Myocyte (in vitro differentiated cells): ENCODE data around the gene SLFN12. TPM values are rescaled to one million over a fixed set of nuclear protein-coding genes. Genes with fewer than 3 reads are reported as not detected.
A peak's percentile ranks its signal among the peaks of the same experiment; 100 is the strongest.
"Not testable (repeated sequence)": the region's sequence is repeated elsewhere in the genome, so short reads cannot be mapped to it uniquely, and the experiment has no call there.

Experiments
- DNase-seq: peaks from one replicate; pipeline ENCODE4 v3.0.0-alpha.2; 2012; ENCODE audit warnings: low read depth
- total RNA-seq: library from RNA; depleted of rRNA; stranded (reverse); fragments of >200 nt; gene quantifications from 2 replicates; pipeline ENCODE4 v1.2.3, GENCODE V29; 2014

Gene SLFN12
- total RNA-seq, 1 donor from 2014 or later = 21.3 TPM

DNA sequence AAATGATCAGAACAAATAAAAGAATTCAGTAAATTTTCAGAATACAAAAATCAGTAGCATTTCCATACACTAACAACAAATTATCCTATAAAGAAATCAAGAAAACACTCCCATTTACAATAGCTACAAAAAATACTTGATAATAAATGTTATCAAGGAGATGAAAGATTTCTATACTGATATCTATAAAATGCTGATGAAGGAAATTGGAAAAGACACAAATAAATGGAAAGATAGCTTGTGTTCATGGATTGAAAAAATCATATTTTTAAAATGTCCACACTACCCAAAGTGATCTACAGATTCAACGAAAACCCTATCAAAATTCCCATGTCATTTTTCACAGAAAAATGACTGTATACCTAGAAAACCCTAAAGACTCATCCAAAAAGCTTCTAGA is 18.1 kb downstream of the SLFN12 start:
- no peak for DNase-seq

DNA sequence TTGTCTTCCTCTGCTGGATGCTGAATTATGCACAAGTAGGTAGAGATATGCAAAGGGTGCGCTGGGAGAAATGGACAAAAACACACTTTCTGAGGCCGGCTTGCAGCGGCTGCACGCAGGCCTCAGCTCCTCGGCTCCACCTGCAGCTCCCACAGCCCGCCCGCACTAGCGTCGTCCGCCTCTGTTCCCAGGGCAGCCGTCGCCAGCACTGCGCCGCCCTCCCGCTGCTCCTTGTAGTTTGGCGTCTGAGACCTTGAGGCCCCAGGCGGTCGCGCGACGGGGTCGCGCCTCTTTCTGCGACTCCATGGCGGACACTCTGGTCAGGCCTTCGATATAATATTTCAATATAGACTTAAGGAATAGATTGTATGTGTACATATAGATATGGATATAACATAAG is 24.8 kb downstream of the SLFN12 start:
- DNase-seq = no peak

DNA sequence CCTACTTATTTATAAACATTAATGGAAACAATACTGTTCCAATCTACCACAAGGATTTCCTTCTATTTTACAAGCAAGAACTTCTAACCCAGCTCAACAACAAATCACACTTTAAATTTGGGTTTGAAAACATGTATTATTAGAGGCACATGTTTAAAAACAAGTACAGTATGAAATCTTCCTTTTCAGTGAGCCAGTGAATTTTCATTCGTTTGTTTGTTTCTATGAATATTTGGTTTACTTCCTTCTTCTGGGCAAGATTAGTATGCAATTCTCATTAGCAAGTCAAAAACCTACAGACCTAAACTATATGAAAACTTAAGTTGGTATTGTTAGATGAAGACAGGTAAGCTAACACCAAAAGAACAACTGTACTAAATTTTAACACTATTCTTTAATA is 25.7 kb downstream of the SLFN12 start:
- DNase-seq = no peak

DNA sequence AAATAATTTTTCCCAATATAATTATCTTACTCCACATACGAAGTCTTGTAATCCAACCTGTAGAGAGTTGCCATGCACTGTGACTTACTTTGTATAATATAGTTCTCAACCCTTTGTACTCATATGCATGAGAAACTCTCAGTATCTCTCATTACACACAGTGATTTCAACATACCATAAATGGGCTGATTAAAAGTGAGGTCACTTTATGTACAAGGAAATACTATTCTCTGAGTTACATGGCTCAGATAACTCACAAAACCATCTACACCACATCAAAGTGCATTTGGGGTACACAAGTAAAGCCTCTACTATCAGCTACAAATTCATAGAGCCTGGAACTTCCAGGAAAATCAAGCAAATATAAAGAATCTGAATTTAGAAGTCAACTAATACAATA is 27.9 kb downstream of the SLFN12 start:
- DNase-seq = no peak

DNA sequence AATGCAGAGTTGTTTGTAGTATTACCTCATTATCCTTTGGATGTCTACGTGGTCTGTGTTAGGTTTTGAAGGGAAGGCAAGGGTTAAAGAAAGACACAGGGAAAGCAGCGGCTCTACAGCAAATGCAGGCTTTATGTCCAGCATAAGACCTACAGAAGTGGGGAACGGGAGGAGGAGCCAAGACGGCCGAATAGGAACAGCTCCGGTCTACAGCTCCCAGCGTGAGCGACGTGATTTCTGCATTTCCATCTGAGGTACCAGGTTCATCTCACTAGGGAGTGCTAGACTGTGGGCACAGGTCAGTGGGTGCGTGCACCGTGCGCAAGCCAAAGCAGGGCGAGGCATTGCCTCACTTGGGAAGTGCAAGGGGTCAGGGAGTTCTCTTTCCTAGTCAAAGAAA is 38.5 kb downstream of the SLFN12 start:
- not testable (repeated sequence) for DNase-seq

DNA sequence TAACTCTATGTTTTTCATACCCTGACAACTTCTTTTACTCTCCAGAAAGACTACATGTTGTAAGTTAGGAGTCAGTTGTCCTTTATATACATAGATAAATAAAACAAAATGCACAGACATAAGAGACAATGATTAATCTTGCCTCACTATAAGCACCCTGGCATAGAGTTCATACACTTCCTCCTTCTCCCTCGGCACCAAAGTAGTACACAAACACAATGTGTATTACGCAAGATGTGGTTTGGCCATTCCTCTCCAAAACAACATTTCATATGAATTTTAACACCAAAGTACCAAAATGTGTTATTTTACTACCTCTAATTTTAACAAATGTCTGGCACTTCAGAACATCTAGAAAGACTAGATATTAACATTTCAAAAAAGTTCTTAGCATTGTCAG is 41.6 kb downstream of the SLFN12 start:
- no peak for DNase-seq

DNA sequence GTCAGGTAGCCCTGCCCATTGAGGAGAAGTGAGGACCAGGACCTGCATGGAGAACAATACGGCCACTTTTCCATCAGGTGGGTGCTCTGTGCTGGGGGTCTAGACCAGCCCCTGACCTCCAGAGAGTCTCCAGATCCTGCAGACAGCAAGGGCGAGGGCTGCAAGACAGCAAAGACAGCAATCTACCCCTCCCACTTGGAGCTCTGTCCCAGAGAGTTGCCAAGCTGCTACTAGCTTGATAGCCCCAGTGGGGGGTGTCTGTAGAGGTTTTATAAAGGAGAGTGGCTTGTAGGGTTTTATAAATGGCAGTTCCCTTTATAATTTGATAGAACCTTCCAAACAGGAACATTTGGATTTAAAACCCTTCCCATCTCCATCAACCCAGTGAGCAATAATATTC is 42.1 kb downstream of the SLFN12 start:
- DNase-seq = no peak

DNA sequence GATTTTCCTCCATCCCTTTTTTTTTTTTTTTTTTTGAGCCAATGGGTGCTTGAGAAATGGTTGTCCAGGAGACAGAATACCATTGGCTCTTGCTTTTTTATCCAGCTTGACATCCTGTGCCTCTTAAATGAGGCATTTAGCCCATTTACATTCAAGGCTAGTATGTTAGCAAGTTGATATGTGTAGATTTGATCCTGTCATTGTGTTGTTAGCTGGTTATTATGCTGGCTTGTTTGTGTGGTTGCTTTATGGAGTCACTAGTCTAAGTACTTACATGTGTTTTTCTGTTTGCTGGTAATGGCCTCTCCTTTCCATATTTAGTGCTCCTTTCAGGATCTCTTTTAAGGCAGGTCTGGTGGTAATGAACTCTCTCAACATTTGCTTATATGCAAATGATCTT is 44.8 kb downstream of the SLFN12 start:
- no peak for DNase-seq

DNA sequence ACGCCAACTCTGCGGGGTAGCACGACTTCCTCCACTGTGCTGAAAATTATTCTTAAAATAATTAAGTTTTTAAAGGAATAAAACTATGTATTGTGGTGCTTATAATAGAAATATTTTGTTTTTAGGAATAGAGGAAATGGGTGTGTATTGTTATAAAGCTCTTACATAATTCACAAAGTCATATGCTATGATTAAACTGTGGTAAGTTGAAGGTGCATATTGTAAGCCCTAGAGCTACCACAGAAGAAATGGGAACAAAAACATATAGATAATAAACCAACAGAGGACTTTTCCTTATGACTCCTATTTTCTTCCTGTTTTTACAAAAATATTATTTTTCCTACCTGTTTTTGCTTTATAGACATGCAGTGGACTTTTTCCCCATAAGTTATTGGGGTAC is 54.6 kb downstream of the SLFN12 start:
- no peak for DNase-seq

DNA sequence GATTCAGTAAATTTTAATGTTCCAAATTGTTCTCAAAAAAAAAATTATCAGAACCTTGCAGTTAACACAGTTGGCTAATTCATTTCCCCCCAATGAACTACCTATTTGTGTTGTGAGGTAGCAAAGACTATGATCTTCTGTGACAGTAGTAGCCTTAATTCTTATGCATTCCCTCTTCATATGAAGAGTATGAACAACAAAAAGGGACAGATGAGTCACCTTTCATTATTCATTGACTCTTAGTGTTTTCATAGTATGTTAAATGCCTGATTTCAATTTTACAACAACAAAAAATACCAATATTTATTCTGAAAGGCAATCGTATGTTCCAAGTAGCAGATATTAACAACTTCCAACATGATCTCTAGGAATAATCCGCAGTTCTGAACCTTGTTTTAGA is 55.2 kb downstream of the SLFN12 start:
- DNase-seq = no peak

DNA sequence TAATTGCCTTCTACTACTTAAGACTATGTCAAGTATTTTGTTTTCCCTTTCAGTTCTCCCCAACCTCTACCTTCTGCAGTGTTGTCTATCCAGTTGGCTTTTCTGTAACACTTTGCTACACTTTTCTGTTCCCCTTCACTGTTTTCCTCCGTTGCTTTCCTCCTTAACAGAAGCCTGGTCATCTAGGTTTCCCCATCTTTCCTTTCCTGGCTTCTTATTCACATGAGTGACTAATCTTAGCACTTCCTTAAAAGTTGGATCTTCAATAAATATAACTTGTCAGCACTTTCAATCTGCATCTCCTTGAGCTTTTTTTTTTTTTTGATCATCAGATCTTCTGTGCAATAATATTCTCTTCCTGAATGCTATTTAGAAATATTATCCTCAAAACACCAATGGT is 56.1 kb downstream of the SLFN12 start:
- no peak for DNase-seq

DNA sequence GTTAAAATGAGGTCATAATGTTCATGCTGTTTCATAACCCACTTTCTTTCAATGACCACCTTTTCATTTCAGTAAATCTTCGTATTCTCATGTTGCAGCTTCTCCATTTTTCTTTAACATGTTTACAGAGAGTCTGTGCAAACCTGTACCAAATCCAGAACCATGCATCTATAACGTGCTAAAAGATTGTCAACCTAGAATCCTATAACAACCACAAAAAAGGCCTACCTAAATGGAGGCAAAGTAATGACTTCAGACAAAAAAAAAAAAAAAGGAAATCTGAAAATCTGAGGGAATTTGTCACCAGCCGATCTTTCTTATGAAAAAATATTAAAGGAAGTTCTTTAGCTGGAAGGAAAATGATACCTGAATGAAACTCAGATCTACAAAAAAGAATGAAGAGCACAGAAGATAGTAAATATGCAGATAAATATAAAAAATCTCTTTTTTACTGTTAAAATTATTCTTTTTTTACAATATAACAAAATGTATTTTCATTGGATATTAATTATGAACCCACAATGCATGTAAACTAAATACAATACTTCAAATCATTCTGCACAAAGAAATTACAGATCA is 57.4 kb downstream of the SLFN12 start:
- no peak for DNase-seq

DNA sequence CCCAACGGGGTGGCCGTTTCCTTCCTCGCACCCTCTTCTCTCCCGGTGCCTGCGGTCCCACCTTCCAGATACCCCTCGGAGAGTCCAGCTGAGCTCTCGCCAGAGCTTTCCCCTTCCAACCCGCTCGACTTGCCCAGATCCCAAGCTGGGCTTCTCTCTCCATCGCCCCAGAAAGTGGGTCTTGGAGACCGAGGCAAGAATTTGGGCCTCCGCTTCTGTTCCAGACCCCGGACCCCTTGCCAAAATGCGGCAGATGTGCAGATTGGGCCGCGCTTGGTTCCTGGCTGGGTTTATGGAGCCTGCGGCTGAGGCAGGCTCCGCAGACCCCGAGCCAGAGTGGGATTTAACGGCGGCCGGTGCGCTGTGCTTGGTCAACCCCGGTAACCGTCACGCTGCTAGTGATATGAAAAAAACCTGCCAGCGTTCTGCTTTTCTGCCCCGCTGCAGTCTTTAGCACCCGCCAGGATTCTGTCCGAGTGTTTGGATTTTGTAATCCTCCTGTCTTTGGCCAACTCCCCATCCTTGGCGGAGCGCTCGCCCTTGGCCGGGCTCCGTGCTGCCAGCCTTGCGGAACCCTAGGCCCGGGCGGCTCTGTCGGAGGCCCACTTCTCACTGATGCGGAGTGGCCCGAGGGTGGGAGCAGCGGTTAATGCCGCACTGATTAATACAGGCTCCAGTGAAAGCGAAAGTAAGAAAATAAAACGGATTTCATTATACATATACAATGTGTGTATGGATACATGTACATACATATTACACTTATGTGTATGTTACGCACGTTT is 58.1 kb downstream of the SLFN12 start:
- peak; percentile 29 for DNase-seq

DNA sequence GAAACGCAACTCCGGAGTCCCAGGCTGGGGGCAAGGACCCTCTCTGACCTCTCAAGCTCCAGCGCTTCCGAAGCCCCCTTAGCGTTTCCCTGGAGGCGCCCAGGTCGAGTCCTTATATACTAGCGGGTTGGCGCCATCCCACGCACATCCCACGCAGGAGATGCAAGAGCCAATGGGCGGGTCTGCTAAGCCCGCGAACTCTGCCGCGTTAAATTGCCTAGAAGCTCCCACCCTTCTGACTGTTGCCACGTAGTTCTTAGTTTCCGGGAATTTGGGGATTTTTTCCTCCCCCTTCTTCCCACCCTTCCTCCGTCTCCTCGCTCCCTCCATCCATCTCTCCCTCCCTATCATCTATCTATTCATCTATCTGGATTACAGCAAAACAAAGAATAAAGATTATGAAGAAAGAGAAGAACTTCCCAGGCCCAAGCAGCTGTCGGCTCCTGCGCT is 58.7 kb downstream of the SLFN12 start, which contains the start of gene SLFN11:
TSS of gene SLFN11 (minus strand) at position 88 of the 450 bp plus-strand sequence. CDS start 9,814 bp downstream, outside the sequence.
- DNase-seq = peak; percentile 62

DNA sequence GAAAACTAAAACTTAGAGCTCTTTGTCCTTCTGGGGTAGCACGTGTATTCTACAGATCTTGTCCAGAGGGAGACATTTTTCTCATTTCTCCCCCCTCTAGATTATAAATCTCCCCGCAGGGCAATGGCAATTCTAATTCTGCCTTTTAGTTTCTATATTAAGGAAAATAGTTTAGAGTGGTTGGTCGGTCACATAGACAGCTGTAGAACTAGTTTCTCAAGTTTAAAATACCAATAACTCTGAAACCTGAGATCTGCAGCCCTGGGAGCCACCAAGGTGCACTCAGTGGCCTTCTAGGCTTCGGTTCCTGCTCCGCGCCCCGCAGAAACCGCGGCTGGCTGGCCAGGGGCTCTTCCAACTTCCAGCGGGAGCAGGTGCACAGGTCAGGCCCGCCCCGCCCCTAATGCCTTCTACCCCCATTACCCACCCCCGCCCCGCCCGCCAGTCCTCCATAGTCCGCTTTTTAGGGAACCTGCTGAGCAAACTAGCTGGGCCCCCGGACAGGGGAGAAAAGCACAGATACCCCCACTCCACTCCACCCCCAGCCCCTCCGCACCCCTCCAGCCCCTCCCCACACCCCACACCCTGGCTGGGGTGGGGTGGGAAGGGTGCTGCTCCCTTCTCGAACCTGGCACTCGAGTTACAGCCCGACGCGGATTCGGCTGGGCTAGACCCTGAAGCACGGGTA is 59.3 kb downstream of the SLFN12 start:
- peak; percentile 73 for DNase-seq

DNA sequence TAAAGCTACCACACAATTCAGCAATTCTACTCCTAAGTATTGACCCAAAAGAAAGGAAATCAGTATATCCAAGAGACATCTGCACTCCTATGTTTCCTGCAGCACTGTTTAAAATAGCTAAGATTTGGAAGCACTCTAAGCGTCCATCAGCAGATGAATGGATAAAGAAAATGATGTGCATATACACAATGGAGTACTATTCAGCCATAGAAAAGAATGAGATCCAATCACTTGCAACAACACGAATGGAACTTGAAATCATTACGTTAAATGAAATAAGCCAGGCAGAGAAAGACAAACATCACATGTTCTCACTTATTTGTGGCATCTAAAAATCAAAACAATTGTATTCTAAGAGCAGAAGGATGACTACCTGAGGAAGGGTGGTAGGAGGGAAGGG is 60.4 kb downstream of the SLFN12 start:
- no peak for DNase-seq

DNA sequence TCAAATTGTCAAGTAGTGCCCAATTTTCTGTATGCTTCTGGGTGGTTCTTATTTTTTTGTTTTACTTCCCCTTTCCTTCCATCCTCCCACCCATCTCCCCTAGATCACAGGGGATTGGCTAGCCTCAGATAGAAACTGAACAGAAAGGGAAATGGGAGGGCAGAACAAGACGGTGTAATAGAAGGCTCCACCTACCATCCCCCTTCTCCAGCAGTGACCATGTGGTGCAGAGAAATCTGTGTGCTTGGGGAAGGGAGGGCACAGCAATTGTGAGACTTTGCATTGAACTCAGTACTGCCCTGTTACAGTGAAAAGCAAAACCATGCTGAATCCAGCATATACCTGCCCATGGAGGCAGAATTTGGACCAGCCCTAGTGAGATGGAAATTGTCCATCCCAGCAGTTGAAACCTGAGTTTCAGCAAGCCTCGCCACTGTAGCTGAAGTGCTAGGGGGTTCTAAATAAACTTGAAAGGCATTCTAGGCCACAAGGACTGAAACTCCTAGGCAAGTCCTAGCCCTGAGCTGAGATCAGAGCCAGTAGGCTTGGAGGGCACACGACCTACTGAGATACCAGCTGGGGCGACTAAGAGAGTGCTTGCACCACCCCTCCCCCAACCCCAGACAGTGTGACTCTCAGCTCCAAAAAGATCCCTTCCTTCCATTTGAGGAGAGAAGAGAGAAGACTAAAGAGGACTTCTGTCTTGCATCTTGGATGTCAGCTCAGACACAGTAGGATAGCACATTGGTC is 64.0 kb downstream of the SLFN12 start:
- DNase-seq = no peak

DNA sequence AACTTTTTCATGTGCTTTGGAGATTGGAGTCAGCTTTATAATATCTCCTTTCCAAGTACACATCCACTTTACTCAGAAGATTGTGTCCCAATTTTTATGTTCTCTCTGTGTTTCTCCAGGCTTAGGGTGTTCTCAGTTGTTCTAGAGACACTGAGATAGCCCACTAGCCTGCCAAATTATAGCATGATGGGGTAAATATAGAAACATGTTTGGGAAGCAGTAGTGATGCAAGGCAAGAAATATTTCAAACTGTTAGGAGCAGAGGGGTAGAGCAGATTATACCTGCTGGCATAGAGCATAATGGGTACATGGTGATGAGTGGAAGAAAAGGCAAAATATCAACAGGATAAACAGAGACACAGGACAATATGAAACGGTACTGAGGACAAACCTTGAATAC is 71.3 kb downstream of the SLFN12 start:
- DNase-seq = peak; percentile 14
